Measurements from ENCODE around the gene DGKQ.
"Not testable (repeated sequence)": the region's sequence is repeated elsewhere in the genome, so short reads cannot be mapped to it uniquely, and the experiment has no call there.

GRCh38 chr4:927566-927965, 45.8 kb downstream of the DGKQ start:
- not testable (repeated sequence) for TF ChIP-seq CTCF (conservative IDR thresholded peaks at IDR 0.05; ENCODE audit: low read depth, low read length); EZH2 (IDR thresholded peaks at IDR 0.05; ENCODE audit: low read length, unreplicated experiment)

All from PC-3 (cell line).